Measurements from ENCODE around the gene PHKG2.

- TF ChIP-seq SUZ12 (IDR thresholded peaks at IDR 0.05; ENCODE audit: extremely low read depth, insufficient read depth, insufficient read length), result no peak
- TF ChIP-seq ZNF274 (IDR thresholded peaks at IDR 0.05; ENCODE audit: low read depth, low read length), result no peak
Observed at GRCh38 chr16:30760001-30760559, 11.9 kb downstream of the PHKG2 start.

All from NT2/D1 (cell line).